ENCODE results near the gene RTN4R. TPM values are rescaled to one million over a fixed set of nuclear protein-coding genes. Genes with fewer than 3 reads are reported as not detected.
"Not testable (repeated sequence)": the region's sequence is repeated elsewhere in the genome, so short reads cannot be mapped to it uniquely, and the experiment has no call there.

RTN4R gene
- total and polyA plus RNA-seq, 2 of the 13 experiments (the other 11 are each of a cell fraction or from before 2014, with no cell fraction given): 0.22 to 0.77 TPM

GRCh38 chr22:20269673-20270072 is 1.6 kb upstream of the RTN4R start:
- BruUV-seq (replicated peaks); H3K79me2 ChIP-seq (ENCODE audit: insufficient read depth, low read length); H3K27ac ChIP-seq (ENCODE audit: extremely low read length, insufficient read depth, low read length); H3K4me3 ChIP-seq (replicated peaks in 1 of 3; ENCODE audit: insufficient read depth in 1 of 3, low read depth in 2 of 3, low read length in 3 of 3); DNase-seq (ENCODE audit: low spot score); FAIRE-seq; H3K9ac ChIP-seq (ENCODE audit: insufficient read depth, low read depth, low read length); H3K9me3 ChIP-seq (ENCODE audit: low read length); H3K4me2 ChIP-seq (ENCODE audit: low read depth, low read length); CTCF ChIA-PET (ENCODE audit: low intra/inter-chr PET ratio, low total read pairs); in situ Hi-C loops (cut with HindIII; ENCODE audit: extremely low pct_ligation_motif_present, low pct_unique_long_range_greater_than_20kb); ATAC-seq; H3K36me3 ChIP-seq (replicated peaks in 1 of 2; ENCODE audit: control insufficient read depth in 1 of 2, insufficient read depth in 2 of 2, low read length in 2 of 2); H4K20me1 ChIP-seq (ENCODE audit: insufficient read depth, low read length); H2AFZ ChIP-seq (ENCODE audit: low read length): not testable (repeated sequence)
- H3K27me3 ChIP-seq (ENCODE audit: control insufficient read depth in 1 of 2, insufficient read depth in 2 of 2, low read length in 2 of 2): peaks cover 9 to 52% of the 10 kb centered on the region in 2 experiments
- intact Hi-C loops (cut with micrococcal nuclease; ENCODE audit: unreplicated experiment): loop anchor here (10.0 kb wide), 1 partner anchor 925 kb away; no protein-coding TSS in a partner anchor
- POLR2A ChIA-PET: interaction anchor here (0.8 kb wide), 1 partner anchor 50 kb away, joined by 3 read pairs; the partner anchor contains the start of gene DGCR6L
- 7% methylated on average over 4 of the region's 8 CpGs for WGBS (ENCODE audit: low lambda C conversion rate)
- peaks cover 11% of the 10 kb centered on the region for H3K4me1 ChIP-seq (ENCODE audit: insufficient read depth, low read length)

GRCh38 chr22:20269201-20269600 is 1.1 kb upstream of the RTN4R start:
- H3K27me3 ChIP-seq (ENCODE audit: control insufficient read depth in 1 of 2, insufficient read depth in 2 of 2, low read length in 2 of 2): peaks cover 9 to 53% of the 10 kb centered on the region in 2 experiments
- CTCF ChIA-PET (ENCODE audit: low intra/inter-chr PET ratio, low total read pairs); H3K36me3 ChIP-seq (replicated peaks in 1 of 2; ENCODE audit: control insufficient read depth in 1 of 2, insufficient read depth in 2 of 2, low read length in 2 of 2); H3K9me3 ChIP-seq (ENCODE audit: low read length); H3K27ac ChIP-seq (ENCODE audit: extremely low read length, insufficient read depth, low read length); in situ Hi-C loops (cut with HindIII; ENCODE audit: extremely low pct_ligation_motif_present, low pct_unique_long_range_greater_than_20kb); ATAC-seq; H3K79me2 ChIP-seq (ENCODE audit: insufficient read depth, low read length); H3K4me3 ChIP-seq (replicated peaks in 1 of 3; ENCODE audit: insufficient read depth in 1 of 3, low read depth in 2 of 3, low read length in 3 of 3); H2AFZ ChIP-seq (ENCODE audit: low read length); H4K20me1 ChIP-seq (ENCODE audit: insufficient read depth, low read length); H3K4me2 ChIP-seq (ENCODE audit: low read depth, low read length); H3K9ac ChIP-seq (ENCODE audit: insufficient read depth, low read depth, low read length); DNase-seq (ENCODE audit: low spot score); BruUV-seq (replicated peaks); FAIRE-seq: not testable (repeated sequence)
- intact Hi-C loops (cut with micrococcal nuclease; ENCODE audit: unreplicated experiment): loop anchor here (10.0 kb wide), 1 partner anchor 924 kb away; no protein-coding TSS in a partner anchor
- peaks cover 16% of the 10 kb centered on the region for H3K4me1 ChIP-seq (ENCODE audit: insufficient read depth, low read length)
- no CpG with 5 or more reads among the region's 4 CpGs for WGBS (ENCODE audit: low lambda C conversion rate)
- POLR2A ChIA-PET: interaction anchor here (0.8 kb wide), 1 partner anchor 51 kb away, joined by 3 read pairs; the partner anchor contains the start of gene DGCR6L

Measured in HepG2 (cell line).